ENCODE data around the gene C2CD4A.

GRCh38 chr15:62112081-62112480 is 45.3 kb downstream of the C2CD4A start:
- TF ChIP-seq NFYB (IDR thresholded peaks at IDR 0.05; ENCODE audit: insufficient read depth, low read depth, low read length) (no peak), SIN3A (IDR thresholded peaks at IDR 0.05; ENCODE audit: low read depth, low read length) (no peak), SIX5 (IDR thresholded peaks at IDR 0.05; ENCODE audit: low read depth, low read length, severe bottlenecking) (no peak), REST (IDR thresholded peaks at IDR 0.05; ENCODE audit: low read depth, low read length) (no peak)

All from GM12878 (cell line).